Activated CD8-positive, alpha-beta memory T cell treated with anti-CD3 and anti-CD28 coated beads for 36 hours (primary cell): Measurements from ENCODE around the gene PHLDB1. TPM values are rescaled to one million over a fixed set of nuclear protein-coding genes. Genes with fewer than 3 reads are reported as not detected.

Source experiments
- CTCF ChIA-PET: fragments of 350-600 bp; sonication (Branson Sonifier 250); formaldehyde crosslinking; loops from one replicate; lab custom pipeline; 2021; ENCODE audit warnings: antibody characterized with exemption; lab: Charles Lee
- POLR2A ChIA-PET: fragments of 350-600 bp; sonication (Branson Sonifier 250); formaldehyde crosslinking; loops from one replicate; lab custom pipeline; 2021; ENCODE audit warnings: antibody characterized with exemption; lab: Charles Lee
- total RNA-seq, 2 experiments: library from RNA; stranded (reverse); gene quantifications; one replicate each; pipeline ENCODE4 v1.2.3, GENCODE V29; 2021

The PHLDB1 gene
- total RNA-seq, 2 experiments from 2014 or later, result 1.6 to 1.9 TPM

- POLR2A ChIA-PET, result no interaction called here
- CTCF ChIA-PET, result no interaction called here
Measured at GRCh38 chr11:118631142-118631909, 23.9 kb downstream of the PHLDB1 start.

GRCh38 chr11:118632577-118633318, 25.3 kb downstream of the PHLDB1 start:
- ChIA-PET POLR2A (no interaction called here), CTCF (interaction anchor here (0.7 kb wide), 1 partner anchor 554 kb away, joined by 5 read pairs; no protein-coding TSS in a partner anchor)

GRCh38 chr11:118633319-118633690, 25.9 kb downstream of the PHLDB1 start:
- ChIA-PET CTCF (no interaction called here), POLR2A (no interaction called here)

DNA sequence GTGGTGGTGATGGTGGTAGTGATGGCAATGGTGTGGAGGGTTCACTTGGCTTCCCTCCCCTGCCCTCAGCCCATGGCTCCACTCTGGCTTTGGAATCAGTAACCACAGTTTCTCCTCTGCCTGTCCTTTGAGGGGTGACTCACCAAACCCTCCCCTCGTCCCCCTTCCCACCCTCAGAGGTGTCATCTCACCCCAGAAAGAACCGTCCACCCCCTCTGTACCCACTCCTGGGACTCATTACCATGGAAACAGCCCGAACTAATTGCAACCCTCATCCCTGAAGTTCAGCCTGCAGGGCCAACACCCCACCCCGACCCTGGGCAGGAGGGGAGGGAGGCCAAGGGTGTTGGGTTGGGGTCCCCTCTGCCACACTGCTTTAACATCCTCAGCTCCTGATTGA, 26.6 kb downstream of the PHLDB1 start:
- POLR2A ChIA-PET, result no interaction called here
- CTCF ChIA-PET, result no interaction called here

- CTCF ChIA-PET, result no interaction called here
- POLR2A ChIA-PET, result interaction anchor here (0.6 kb wide), 2 partner anchors 213 to 332 kb away, joined by 5 to 7 read pairs; no protein-coding TSS in a partner anchor
Measured at GRCh38 chr11:118634431-118635236, 27.2 kb downstream of the PHLDB1 start.

- ChIA-PET CTCF (no interaction called here), POLR2A (interaction anchor here (0.6 kb wide), 2 partner anchors 213 to 331 kb away, joined by 5 to 7 read pairs; no protein-coding TSS in a partner anchor)
Measured at GRCh38 chr11:118635237-118635591, 27.8 kb downstream of the PHLDB1 start.

DNA sequence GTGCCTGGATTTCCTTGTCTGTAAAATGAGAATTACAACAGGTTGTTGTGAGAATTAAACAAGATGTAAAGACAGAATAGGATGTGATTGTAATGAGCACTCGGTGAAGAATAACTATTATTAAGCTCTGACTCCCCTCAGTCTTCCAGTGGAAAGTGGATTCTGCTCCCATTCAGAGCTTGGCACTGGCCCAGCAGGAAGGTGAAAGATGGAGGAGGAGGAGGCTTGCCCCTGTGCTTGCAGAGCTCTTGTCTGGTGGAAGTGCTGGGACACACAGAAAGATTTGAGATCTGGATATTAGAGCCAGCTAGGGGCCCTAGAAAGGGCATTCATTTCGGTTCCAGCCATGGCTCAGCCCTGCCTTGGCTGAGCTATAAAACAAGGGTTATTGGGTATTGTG, 28.2 kb downstream of the PHLDB1 start:
- POLR2A ChIA-PET, result interaction anchor here (0.5 kb wide), 1 partner anchor 211 kb away, joined by 3 read pairs; no protein-coding TSS in a partner anchor
- CTCF ChIA-PET, result no interaction called here

DNA sequence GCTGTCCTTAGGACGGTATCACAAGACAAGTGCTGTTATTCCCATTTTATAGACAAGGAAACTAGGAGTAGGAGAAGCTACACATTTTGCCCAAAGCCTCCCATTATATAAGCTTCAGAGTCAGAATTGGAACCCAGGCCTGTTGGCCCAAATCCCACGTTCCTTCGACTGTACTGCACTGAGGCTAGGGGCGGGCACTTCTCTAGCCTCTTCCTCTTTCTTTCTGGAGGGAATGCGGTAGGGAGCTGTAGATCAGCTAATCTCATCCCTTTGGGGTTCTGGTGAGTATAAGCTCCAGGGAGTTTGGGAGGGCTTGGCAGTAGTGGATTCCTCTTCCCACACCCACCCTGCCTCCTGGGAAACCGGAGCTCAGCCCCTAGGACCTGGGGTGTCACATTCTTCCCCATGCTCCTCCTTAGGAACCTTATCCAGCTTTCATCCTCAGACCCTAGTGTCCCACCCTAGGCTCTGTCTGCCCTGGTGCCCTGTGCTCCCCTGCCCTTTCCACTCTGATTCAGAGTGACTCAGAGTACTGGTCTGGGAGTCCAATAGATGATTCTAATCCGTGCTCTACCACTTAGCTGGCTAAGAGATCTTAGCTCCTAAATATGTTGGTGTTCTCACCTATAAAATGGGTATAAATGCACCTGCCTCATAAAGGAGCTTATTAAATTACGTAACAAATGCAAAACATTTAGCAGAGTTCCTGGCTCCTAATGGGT, 29.3 kb downstream of the PHLDB1 start:
- CTCF ChIA-PET, result interaction anchor here (0.6 to 1.2 kb wide), 3 partner anchors 10 to 320 kb away, joined by 3 read pairs; no protein-coding TSS in a partner anchor
- POLR2A ChIA-PET, result no interaction called here

GRCh38 chr11:118638726-118639125, 31.3 kb downstream of the PHLDB1 start:
- POLR2A ChIA-PET, result no interaction called here
- CTCF ChIA-PET, result no interaction called here

GRCh38 chr11:118639899-118640298, 32.5 kb downstream of the PHLDB1 start:
- POLR2A ChIA-PET, result no interaction called here
- CTCF ChIA-PET, result no interaction called here

GRCh38 chr11:118640332-118641154, 33.1 kb downstream of the PHLDB1 start:
- CTCF ChIA-PET, result no interaction called here
- POLR2A ChIA-PET, result no interaction called here

DNA sequence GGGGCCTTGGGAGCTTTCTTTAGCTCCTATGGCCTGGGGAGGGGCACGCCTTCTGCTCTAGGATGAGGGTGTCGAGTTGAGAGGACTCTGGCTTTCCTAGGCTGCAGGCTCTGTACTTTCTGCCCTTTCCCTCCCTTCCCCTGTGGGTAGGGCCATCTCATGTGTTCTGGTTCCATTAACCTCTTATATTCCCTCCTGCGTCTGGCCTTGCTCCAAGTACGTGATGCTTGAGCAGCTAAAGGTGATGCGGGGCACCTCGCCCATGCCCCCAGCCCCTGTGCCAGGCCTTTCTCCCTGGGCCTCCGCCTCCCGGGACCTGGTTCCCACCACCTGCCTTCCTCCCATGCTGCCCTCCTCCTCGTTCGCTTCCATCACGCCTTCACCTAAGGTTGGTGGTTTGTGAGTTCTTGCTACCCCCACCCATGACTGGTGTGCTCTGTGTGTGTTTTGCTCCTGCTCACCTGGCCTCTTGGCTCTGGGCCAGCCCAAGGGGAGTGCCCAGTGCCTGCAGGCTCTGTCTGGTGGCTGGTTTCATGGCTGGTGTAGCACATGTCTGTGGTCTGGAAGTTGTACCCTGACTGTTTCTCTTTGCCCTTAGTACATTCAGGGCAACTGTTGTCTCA, 34.1 kb downstream of the PHLDB1 start:
- ChIA-PET POLR2A (no interaction called here), CTCF (no interaction called here)

GRCh38 chr11:118643142-118643994, 36.0 kb downstream of the PHLDB1 start:
- POLR2A ChIA-PET, result no interaction called here
- CTCF ChIA-PET, result interaction anchor here (0.6 kb wide), 1 partner anchor 38 kb away, joined by 3 read pairs; no protein-coding TSS in a partner anchor

GRCh38 chr11:118643995-118644345, 36.6 kb downstream of the PHLDB1 start:
- POLR2A ChIA-PET, result no interaction called here
- CTCF ChIA-PET, result no interaction called here

DNA sequence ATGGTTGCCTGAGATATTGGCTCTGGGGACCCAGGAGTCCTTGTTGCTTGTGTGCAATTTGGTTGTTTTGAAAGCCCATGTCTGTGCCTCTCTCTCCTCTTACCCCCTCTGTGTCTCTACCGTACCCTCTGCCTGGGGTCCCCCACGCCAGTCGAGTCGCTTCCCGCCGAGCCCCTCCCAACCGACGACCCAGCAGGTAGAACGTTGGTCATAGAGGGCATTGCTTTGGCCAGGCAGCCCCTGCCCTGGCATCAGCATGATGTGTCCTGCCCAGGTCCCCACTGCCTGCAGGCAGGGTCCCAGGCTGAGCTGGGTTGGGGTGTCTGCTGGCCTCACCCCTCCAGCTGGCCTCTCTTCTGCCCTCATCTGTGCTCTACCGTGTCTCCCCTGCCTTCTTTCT, 37.1 kb downstream of the PHLDB1 start:
- ChIA-PET POLR2A (no interaction called here), CTCF (interaction anchor here (1.5 kb wide), 1 partner anchor 36 kb away, joined by 4 read pairs; no protein-coding TSS in a partner anchor)

GRCh38 chr11:118645066-118645715, 37.8 kb downstream of the PHLDB1 start:
- POLR2A ChIA-PET, result no interaction called here
- CTCF ChIA-PET, result interaction anchor here (1.5 kb wide), 1 partner anchor 36 kb away, joined by 4 read pairs; no protein-coding TSS in a partner anchor
